ENCODE results near the gene SMARCA1. TPM values are rescaled to one million over a fixed set of nuclear protein-coding genes. Genes with fewer than 3 reads are reported as not detected.
"Not testable (repeated sequence)": the region's sequence is repeated elsewhere in the genome, so short reads cannot be mapped to it uniquely, and the experiment has no call there.

SMARCA1 gene, protein sequence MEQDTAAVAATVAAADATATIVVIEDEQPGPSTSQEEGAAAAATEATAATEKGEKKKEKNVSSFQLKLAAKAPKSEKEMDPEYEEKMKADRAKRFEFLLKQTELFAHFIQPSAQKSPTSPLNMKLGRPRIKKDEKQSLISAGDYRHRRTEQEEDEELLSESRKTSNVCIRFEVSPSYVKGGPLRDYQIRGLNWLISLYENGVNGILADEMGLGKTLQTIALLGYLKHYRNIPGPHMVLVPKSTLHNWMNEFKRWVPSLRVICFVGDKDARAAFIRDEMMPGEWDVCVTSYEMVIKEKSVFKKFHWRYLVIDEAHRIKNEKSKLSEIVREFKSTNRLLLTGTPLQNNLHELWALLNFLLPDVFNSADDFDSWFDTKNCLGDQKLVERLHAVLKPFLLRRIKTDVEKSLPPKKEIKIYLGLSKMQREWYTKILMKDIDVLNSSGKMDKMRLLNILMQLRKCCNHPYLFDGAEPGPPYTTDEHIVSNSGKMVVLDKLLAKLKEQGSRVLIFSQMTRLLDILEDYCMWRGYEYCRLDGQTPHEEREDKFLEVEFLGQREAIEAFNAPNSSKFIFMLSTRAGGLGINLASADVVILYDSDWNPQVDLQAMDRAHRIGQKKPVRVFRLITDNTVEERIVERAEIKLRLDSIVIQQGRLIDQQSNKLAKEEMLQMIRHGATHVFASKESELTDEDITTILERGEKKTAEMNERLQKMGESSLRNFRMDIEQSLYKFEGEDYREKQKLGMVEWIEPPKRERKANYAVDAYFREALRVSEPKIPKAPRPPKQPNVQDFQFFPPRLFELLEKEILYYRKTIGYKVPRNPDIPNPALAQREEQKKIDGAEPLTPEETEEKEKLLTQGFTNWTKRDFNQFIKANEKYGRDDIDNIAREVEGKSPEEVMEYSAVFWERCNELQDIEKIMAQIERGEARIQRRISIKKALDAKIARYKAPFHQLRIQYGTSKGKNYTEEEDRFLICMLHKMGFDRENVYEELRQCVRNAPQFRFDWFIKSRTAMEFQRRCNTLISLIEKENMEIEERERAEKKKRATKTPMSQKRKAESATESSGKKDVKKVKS
- 22.7 TPM for total RNA-seq

DNA sequence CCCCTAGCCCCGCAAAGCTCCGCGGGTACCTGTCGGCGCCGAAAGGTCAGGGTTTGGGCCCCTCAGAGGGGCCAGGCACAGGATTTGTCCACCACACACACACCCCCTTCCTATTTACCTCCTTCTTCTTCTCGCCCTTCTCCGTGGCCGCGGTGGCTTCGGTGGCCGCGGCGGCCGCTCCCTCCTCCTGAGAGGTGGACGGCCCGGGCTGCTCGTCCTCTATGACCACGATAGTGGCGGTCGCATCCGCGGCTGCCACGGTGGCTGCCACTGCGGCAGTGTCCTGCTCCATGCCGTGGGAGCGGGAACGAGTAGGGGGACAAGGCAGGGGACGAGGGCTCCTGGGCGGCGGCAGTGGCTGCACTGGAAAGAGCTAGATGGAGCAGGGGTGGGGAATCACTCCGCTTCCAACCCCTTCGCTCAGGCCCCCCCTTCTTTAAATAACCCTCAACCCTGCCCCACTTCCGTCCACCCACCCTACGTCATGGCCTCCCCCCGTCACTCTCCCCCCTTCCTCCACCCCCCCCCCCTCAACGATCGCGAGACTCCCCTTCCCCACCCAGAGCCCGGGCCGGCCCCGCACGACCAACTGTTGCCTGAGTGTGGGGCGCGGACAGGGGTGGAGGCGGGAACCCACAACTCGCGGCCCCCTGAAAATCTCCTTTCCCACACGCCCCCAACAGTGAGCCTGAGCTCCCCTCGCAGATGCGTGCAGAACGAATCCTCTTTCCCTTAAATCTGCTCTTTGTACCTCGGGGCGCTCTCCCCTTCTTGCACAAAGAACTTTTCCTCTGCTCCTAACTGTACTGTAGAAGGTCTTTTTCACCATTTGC, at the start of gene SMARCA1:
Gene SMARCA1, minus strand, starts transcription at position 412 of the 833 bp plus-strand sequence. Its CDS starts 120 bp downstream, at position 292.
- ATAC-seq (peak; percentile 69), DNase-seq (ENCODE audit: low spot score) (peak; percentile 49)

DNA sequence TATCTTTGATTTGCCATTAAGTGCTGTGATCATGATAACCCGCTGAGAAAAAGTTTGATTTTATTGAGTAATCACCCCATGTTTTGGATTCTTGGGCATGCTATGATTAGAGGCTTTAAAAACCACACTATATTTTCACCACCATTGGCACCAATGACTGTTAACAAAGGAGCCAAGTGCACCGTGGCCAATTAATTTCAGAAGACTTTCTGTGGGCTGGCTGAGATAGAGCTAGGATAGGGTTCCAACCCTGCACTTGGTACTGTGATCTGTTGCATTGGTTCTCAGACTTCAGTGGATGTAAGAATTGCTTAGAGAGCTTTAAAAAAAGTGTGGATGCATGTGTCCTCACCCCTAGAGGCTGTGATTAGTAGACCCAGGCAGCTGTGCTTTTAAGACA, 49.1 kb upstream of the SMARCA1 start:
- no peak for DNase-seq (ENCODE audit: low spot score)

DNA sequence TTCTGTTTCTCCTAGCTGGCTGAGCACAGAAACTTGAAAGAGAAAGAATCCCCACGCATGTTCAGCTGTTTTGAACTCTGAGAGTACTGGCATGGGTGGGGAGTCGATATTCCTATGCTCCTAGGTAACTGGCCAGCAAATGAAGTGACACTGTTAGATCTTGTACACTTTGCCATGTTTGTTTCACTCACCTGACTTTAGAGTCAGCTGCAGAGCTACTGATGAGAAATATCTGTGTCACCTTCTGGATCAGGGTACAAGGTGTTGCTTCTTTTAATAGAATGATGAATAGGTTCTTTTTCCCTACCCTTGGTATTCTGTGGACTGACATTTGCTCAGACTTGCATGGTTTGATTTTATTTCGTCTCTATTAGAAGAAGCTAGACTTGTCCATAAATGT, 45.1 kb upstream of the SMARCA1 start:
- ATAC-seq: no peak
- DNase-seq (ENCODE audit: low spot score): no peak

More for the DNA sequence above, 49.1 kb upstream of the SMARCA1 start:
- no peak for ATAC-seq

DNA sequence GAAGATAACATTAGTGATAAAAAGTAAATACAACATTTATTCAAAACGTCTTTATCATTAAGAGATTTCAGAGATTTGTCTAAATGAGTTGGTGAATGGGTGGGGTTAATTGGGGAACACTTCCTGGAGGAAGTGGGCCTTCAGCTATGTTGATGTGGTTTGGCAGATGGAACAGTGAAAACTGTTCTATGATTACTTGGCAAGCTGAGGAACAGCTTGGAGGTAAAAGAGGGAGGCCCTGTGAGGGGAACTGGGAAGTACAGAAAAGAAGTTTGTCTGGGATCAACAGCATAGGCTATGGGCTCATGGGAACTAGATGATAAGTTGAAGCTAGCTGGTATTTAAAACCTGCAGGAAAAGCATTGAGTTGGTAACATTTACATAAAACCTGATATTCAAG, 42.8 kb upstream of the SMARCA1 start:
- no peak for DNase-seq (ENCODE audit: low spot score)
- ATAC-seq: no peak

DNA sequence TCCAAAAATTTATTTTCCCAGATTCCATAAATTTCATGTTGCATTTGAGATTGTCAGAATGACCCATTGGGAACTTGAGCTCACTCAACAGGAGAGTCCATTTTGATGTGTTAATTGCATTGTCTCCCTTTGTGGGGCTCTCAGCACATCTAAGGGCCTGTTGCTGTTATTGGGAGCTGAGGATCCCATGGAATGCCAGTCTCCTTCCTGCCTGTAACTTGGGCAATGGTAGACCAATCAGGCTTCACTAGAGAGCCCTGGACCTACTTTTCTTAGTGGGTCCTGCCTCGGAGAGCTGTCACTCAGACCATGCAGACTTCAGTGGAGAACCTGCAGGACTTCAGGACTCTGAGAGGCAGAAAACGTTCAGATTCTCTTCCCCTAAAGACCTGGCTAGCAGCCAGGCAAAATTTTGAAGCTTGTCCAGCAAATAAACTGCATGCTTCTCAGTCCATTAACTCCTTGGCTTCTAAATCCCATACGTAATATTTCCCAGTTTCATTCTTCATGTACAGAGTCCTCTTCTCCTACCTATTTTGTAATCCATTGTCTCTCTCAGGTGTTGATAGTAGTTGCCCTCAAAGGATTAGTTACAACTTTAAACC, 41.9 kb upstream of the SMARCA1 start:
- no peak for ATAC-seq
- no peak for DNase-seq (ENCODE audit: low spot score)

DNA sequence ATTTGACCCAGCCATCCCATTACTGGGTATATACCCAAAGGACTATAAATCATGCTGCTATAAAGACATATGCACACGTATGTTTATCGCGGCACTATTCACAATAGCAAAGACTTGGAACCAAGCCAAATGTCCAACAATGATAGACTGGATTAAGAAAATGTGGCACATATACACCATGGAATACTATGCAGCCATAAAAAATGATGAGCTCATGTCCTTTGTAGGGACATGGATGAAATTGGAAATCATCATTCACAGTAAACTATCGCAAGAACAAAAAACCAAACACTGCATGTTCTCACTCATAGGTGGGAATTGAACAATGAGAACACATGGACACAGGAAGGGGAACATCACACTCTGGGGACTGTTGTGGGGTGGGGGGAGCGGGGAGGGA, 41.1 kb upstream of the SMARCA1 start:
- not testable (repeated sequence) for DNase-seq (ENCODE audit: low spot score)

DNA sequence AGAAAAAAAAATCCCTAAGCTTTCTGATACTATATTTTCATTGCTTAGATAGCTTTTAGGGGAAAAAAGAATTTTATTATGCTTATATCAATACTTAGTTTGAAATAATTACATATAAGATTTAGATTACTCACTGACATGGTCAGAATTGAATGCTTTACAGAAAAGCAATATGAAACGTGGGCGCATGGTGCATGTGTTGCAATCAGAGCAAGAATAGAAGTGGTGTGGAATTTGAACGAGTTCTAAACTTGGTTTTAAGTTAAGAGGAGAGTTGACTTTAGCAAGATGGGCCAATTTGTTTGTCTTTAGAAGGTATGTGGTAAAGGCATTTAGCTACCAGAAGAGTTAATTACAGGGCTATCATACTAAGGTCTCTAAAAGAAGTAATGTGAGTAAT, 38.2 kb upstream of the SMARCA1 start:
- ATAC-seq (no peak), DNase-seq (ENCODE audit: low spot score) (no peak)

More for the DNA sequence above, 41.1 kb upstream of the SMARCA1 start:
- not testable (repeated sequence) for ATAC-seq

DNA sequence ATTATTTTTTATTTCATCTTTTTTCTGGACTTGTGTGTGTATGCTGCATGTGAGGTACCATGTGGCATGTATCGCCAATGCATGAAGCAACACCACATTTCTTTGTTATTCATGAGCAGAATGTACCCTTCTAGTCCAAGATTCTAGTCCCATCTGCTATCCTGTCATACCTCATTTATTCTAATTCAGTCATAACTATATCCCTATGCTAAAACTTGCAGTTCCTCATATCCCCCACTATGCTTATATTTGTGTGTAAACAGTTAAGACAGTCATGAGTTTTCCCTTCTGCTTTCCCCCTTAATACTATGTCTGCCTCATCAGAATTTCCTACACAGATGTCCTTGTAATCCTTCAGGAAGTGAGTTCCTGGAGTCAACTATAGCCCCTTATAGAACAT, 36.5 kb upstream of the SMARCA1 start:
- no peak for ATAC-seq
- DNase-seq (ENCODE audit: low spot score): no peak

DNA sequence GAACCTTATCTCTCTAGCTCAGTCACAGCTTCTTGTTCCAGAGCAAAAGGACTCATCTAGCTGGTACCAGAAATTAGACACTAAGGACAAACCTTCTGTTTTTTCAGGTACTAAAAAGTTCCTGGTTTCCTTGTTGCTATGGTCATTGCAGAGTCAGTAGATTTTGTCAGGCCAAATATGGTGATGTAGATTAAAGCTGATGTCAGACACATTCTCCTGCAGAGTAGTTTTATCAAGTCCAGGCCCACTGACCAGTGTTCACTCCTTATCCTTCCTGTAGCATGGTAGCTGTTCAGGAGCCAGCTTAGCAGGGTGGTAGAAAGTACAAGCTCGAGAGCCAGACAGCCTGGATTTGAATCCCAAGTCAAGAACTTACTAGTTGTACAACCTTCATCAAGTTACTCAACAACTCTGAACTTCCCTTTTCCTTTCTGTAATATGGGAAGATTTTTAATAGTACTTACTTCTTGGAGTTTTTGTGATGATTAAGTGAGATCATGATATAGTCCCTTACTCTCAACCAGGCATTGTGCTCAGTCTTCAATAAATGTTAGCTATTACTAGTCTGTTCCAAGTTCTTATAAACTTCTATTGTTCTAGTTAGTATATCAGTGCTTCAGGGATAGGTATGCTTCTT, 34.7 kb upstream of the SMARCA1 start:
- ATAC-seq (no peak), DNase-seq (ENCODE audit: low spot score) (no peak)

DNA sequence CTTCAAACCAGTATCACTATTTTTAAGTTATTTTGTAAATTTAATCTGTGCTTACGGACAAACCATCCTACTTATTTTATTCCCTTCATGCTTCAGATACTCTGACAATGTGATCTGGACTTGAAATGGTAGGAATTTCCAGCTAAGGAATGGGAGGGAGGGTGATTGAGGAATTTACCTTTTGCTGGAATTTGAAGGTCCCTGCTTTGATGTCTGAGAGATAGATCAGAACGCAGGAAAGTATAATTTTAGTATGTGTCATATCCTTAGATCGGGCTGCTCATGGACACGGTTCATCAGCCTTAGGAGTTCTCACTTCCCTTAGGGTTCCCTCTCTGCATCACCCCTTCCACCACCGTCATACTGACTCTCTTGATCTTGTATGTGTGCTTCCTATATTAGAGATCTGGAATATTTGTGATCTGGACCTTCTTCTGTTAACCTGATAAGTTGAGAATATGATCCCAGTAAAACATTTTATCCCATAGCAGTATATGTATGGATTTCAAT, 33.6 kb upstream of the SMARCA1 start:
- DNase-seq (ENCODE audit: low spot score) (no peak), ATAC-seq (no peak)

DNA sequence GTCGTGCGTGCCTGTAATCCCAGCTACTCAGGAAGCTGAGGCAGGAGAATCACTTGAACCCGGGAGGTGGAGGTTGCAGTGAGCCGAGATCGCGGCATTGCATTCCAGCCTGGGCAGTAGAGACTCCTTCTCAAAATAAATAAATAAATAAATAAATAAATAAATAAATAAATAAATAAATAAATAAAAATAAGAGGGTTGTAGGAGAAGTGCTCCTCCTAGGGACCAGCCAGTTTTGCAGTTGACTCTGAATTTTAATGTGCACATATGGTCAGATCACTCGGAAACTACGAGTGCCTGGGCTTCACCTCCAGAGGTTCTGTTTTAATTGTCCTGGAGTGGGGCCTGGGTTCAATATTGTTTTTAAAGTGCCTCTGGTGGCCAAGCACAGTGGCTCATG, 31.5 kb upstream of the SMARCA1 start:
- not testable (repeated sequence) for DNase-seq (ENCODE audit: low spot score)
- peak; percentile 58 for ATAC-seq

DNA sequence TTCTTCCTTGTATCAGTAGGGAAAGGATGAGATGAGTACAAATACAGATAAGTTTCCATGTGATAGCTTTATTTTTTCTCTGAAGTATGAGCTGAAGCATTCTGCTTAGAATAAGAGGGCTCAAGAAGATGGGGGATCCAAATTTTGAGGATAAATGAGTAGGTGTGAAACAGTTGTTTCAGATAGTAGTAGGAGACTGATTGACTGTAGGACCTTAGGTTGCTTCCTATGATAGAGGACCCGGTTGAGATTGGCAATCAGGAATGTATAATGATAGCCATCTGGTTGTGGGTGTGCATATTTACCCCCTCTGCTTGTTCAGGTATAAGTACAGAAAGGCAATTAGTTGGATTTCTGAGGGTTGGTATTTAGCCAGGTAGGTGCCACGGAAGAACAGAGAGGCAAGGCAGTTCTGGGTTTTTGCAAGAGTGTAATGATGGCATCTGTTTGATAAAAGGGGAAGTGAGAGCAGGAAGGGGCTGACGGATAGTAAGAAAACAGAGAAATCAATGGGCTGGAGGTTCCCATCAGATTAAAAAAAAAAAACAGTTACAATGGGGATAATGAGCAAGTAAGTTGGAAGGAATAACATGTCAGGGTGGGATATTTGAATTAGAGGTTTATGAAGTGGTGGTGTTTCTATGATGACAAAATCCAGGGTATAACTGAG, 30.5 kb upstream of the SMARCA1 start:
- ATAC-seq: no peak

DNA sequence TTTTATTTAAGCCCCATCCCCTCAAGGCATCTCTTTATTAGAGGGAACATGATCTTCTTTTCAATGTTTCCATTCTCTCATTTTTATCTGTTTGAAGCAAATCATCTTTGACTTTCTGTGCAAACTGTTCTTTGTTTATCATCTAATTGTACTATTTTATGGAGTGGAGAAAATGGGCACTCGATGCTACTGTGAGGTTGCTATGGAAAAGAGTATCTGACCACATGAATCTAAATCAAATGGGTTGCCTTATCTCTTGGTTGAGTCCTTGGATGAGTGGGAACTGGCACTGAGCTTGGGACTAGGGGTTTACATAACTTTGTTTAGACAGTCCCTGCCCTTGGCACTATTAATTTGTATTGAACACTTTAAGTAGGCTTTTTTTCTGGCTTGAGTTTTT, 25.8 kb upstream of the SMARCA1 start:
- ATAC-seq (peak; percentile 84), DNase-seq (ENCODE audit: low spot score) (peak; percentile 44)

More for the DNA sequence above, 30.5 kb upstream of the SMARCA1 start:
- DNase-seq (ENCODE audit: low spot score): no peak

DNA sequence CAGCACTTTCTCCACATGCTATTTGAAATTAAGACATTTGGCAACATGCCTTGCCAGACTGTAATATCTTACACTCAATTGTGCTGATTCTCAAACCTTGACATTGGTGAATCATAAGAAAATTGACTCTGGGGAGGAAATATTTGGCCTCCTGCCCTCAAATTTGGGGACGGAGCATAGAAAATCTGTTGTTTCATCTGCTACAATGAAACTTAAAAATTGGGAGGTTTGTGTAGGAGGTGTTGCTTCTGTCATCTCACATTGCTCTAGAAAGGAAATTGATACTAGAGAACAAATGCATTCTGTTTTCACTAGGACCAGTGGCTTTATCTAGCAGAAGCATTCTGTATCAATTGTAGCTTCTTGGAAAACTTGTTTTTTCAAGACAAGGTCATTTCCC, 22.1 kb upstream of the SMARCA1 start:
- no peak for ATAC-seq
- no peak for DNase-seq (ENCODE audit: low spot score)

DNA sequence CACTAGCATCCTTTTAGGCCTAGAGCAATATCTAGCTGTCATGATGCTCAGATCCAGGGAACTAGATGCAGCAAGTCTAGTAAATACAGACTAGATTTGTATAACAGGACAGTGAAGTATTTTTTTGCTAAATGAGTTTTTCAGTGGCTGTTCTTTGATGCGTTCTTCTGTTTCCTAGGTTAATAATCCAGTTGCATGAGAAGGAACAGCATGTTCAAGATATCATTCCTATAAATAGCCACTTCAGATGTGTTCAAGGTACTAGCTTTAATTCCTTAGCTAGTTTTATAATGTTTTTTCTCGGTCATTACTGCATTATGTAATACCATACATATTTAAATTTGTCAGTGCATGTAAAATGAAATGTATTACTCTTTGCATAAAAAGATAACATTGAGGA, 21.5 kb upstream of the SMARCA1 start:
- ATAC-seq: no peak
- DNase-seq (ENCODE audit: low spot score): no peak

DNA sequence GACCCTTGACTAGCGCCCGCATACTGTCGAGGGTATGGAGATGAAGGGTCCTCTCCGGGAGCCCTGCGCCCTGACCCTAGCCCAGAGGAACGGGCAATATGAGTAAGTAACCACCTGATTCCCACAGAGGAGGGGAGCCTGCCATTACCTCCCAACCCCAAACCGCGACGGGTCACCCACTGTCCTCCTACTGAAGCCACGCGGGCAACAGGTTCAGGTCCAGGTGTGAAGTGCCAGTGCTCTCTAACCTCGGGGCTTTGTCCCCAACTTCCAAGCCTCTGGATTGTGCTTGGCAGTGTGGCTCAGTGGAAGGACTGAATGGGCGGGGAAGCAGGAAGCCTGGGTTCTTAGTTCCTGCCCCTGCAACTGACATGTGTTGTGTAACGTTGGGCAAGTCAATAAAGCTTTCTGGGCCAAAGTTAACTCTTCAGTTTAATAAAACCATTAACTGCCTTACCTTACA, 17.5 kb upstream of the SMARCA1 start:
- ATAC-seq: peak; percentile 88
- DNase-seq (ENCODE audit: low spot score): peak; percentile 74

DNA sequence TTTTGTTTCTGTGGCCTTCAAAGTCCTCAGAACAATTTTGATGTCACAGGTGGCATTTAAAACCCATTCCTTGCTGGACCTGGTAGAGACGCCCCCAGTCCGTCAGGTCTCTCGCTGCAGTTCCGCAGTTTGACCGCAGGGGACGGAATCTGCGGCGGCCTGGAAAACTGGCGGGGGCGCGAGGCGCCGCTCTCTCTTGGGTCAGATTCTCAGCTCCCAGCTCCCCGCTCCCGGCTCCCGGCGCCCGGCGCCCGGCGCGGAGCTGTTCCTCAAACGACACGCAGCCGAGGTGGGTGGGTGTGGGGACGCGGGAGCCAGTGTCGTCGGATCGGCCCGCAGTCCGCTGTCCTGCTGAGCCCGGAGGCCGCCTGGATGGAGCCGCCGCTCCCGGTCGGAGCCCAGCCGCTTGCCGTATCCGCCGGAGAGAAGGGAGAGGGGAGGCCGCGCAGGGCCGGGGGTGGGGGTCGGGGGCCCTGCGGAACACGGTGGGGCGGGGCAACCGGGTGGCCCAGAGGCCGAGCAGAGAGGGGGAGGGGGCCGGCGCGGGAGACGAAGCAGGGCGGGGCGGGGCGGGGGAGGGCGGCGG, 16.9 kb upstream of the SMARCA1 start, which contains the start of gene OCRL:
Gene OCRL, plus strand, starts transcription at position 192 of the 586 bp plus-strand sequence. Its CDS starts 181 bp downstream, at position 373.
- ATAC-seq: peak; percentile 90
- DNase-seq (ENCODE audit: low spot score): peak; percentile 62

Measured in left lobe of liver (tissue), 2 donors.